Heart right ventricle (tissue), 16 donors: ENCODE results near the gene CAMKMT. TPM values are rescaled to one million over a fixed set of nuclear protein-coding genes. Genes with fewer than 3 reads are reported as not detected.

Experiments
- ATAC-seq, 8 donors: fragments of 200-7000 bp; cut with Tn5 transposase; one replicate each; pipeline ENCODE4 v1.9.1; 2020; ENCODE audit warnings: mild to moderate bottlenecking in 8 of 8, moderate library complexity in 8 of 8, moderate number of reproducible peaks in 1 of 8
- DNase-seq, 2 donors: peaks; one replicate each; pipeline ENCODE4 v3.0.0-alpha.2; 2020
- H3K27ac ChIP-seq, 10 donors: fragments of 200-600 bp; sonication (generic) in 2 of 10; one replicate each; pipeline versions ENCODE4 v1.5.0 to v1.8.0; 2020 to 2022; ENCODE audit warnings: mild to moderate bottlenecking in 3 of 10
- H3K27me3 ChIP-seq, 7 donors: fragments of 200-600 bp; one replicate each; pipeline ENCODE4 v1.8.0; 2021 to 2022; ENCODE audit warnings: mild to moderate bottlenecking in 2 of 7
- H3K36me3 ChIP-seq, 9 donors: fragments of 200-600 bp; sonication (generic) in 1 of 9; one replicate each; pipeline versions ENCODE4 v1.5.0 to v1.8.0; 2020 to 2022; ENCODE audit warnings: mild to moderate bottlenecking in 2 of 9
- H3K4me1 ChIP-seq, 9 donors: fragments of 200-600 bp; sonication (generic) in 1 of 9; one replicate each; pipeline versions ENCODE4 v1.5.0 to v1.8.0; 2020 to 2022; ENCODE audit warnings: mild to moderate bottlenecking in 4 of 9
- H3K4me3 ChIP-seq, 10 donors: fragments of 200-600 bp; sonication (generic) in 2 of 10; one replicate each; pipeline versions ENCODE4 v1.5.0 to v1.8.0; 2020 to 2022; ENCODE audit warnings: mild to moderate bottlenecking in 7 of 10, moderate library complexity in 2 of 10
- H3K9me3 ChIP-seq, 11 donors: fragments of 200-600 bp in 10 of 11; sonication (generic) in 2 of 11; one replicate each; pipeline versions ENCODE4 v1.5.0 to v1.8.0; 2013 to 2022; ENCODE audit warnings: mild to moderate bottlenecking in 2 of 11, control low read depth in 1 of 11, moderate library complexity in 1 of 11
- CTCF ChIP-seq, 9 donors: fragments of 200-600 bp; sonication (generic) in 2 of 9; IDR thresholded peaks; one replicate each; pipeline versions ENCODE4 v1.5.0 to v1.8.0; 2021 to 2022; ENCODE audit warnings: antibody characterized with exemption in 9 of 9, mild to moderate bottlenecking in 5 of 9, moderate library complexity in 1 of 9
- WGBS, 2 donors: extraction: QIAGEN DNeasy Blood & Tissue Kit; methylation state at CpG; one replicate each; pipeline ENCODE4 v1.1.7; 2013; ENCODE audit warnings: inconsistent platforms in 1 of 2; 5-methylcytosine and 5-hydroxymethylcytosine counted together
- intact Hi-C, 10 donors: fragments of 100-400 bp; cut with DNase I; formaldehyde crosslinking; loops; one replicate each; pipeline versions ENCODE4 v1.11.1 to v1.14.2; 2022
- polyA plus RNA-seq, 2 donors: library from polyadenylated mRNA; stranded (reverse); fragments of 200-250 nt; gene quantifications; one replicate each; pipeline ENCODE4 v1.2.3, GENCODE V29; 2013
- total RNA-seq, 10 donors: library from RNA; stranded (reverse); fragmentation: NEBNext Ultra II Directional in 3 of 10; extraction: Animal tissue kit (Norgen Biotek cat#: 25700) in 3 of 10; gene quantifications; one replicate each; pipeline versions ENCODE4 v1.2.1 to v1.2.4, GENCODE V29; 2021 to 2023
- donor health status: Arrhythmogenic right ventricular cardiomyopathy.
- donor health status: ischemic (EF 13 %, LVEDD 7.1; RV severe dilation, severe dysfunction).
- donor health status: healthy with polysubstance abuse.
- donor health status: DM: no; HTN: yes; CAD: no.
- donor health status: DM: no; HTN: no; CAD: no.
- donor health status: ischemic (EF 25% LVEDD 6.9; RV normal size, moderate dysfunction).
- donor health status: ischemic (EF 25% LVEDD 5.7; RV mildly dilated, moderate dysfunction).
- donor health status: healthy.
- donor health status: DM: yes; HTN: yes; CAD: no.
- donor health status: Ischemic cardiomyopathy.
- donor health status: ischemic (EF 35%, LVEDD 5.7; RV mildly dilated, moderate dysfunction).
- donor health status: nonischemic (EF 11% LVEDD 7.7; RV severe dilation, severe dysfunction).
- donor health status: DM: yes; HTN: yes; CAD: no.
- donor health status: PGD.
- donor health status: ischemic (EF 29% LVEDD 5.4; RV normal size, mild dysfunction).
- donor health status: nonischemic (EF 23%, LVEDD 6.1; RV moderate dilation, normal function).

The CAMKMT gene
- total and polyA plus RNA-seq, 12 donors: 4.1 to 6.4 (median 4.8) TPM

- Histone ChIP-seq H3K36me3 (no peaks in the 10 kb centered on the region), H3K27me3 (no peaks in the 10 kb centered on the region), H3K4me1 (peaks cover 0 to 5% (median 0%) of the 10 kb centered on the region in 9 donors), H3K9me3 (no peaks in the 10 kb centered on the region), H3K4me3 (no peak overlapping the region), H3K27ac (no peak overlapping the region)
- TF ChIP-seq CTCF (IDR thresholded peaks at IDR 0.05): peak; percentile 84 to 100 (median 98)
- intact Hi-C loops: loop anchor here in 8 of 10 donors (1.0 to 10.0 kb wide), 8 partner anchors 85 to 476 kb away; no protein-coding TSS in a partner anchor
- 21 to 24% methylated on average over 5 of the region's 5 CpGs for WGBS, 2 donors
- peak; percentile 80 to 92 (median 88) for ATAC-seq
- DNase-seq: peak in 1 of 2 donors; percentile 51
These were observed 117.6 kb downstream of the CAMKMT start for GRCh38 chr2:44479127-44479887.

- ATAC-seq (no peak), DNase-seq (no peak)
- Histone ChIP-seq H3K4me3 (no peak overlapping the region), H3K27ac (no peak overlapping the region), H3K4me1 (peaks cover 0 to 5% (median 0%) of the 10 kb centered on the region in 9 donors), H3K27me3 (no peaks in the 10 kb centered on the region), H3K9me3 (no peaks in the 10 kb centered on the region), H3K36me3 (no peaks in the 10 kb centered on the region)
- intact Hi-C loops: loop anchor here in 8 of 10 donors (2.0 to 10.0 kb wide), 7 partner anchors 225 to 482 kb away; no protein-coding TSS in a partner anchor
- WGBS, 2 donors: 93 to 96% methylated on average over 2 of the region's 2 CpGs
- TF ChIP-seq CTCF (IDR thresholded peaks at IDR 0.05): no peak
These were observed 118.3 kb downstream of the CAMKMT start for GRCh38 chr2:44480068-44480467.

GRCh38 chr2:44487052-44487451 lies 125.3 kb downstream of the CAMKMT start:
- ATAC-seq (no peak), DNase-seq (no peak)
- 96 to 98% methylated on average over 1 of the region's 1 CpG for WGBS, 2 donors
- Histone ChIP-seq H3K4me1 (no peaks in the 10 kb centered on the region), H3K36me3 (no peaks in the 10 kb centered on the region), H3K27ac (no peak overlapping the region), H3K4me3 (no peak overlapping the region), H3K9me3 (no peaks in the 10 kb centered on the region), H3K27me3 (no peaks in the 10 kb centered on the region)
- intact Hi-C loops: loop anchor here in 3 of 10 donors (10.0 kb wide), 3 partner anchors 218 to 442 kb away; no protein-coding TSS in a partner anchor
- no peak for TF ChIP-seq CTCF (IDR thresholded peaks at IDR 0.05)

- no peaks in the 10 kb centered on the region for H3K4me1 ChIP-seq
- no peak for TF ChIP-seq CTCF (IDR thresholded peaks at IDR 0.05)
- no peak for DNase-seq
- no peaks in the 10 kb centered on the region for H3K36me3 ChIP-seq
- H3K4me3 ChIP-seq: no peak overlapping the region
- intact Hi-C loops: no loop called here
- no peak overlapping the region for H3K27ac ChIP-seq
- H3K9me3 ChIP-seq: no peaks in the 10 kb centered on the region
- ATAC-seq: no peak
- 99% methylated on average over 3 of the region's 3 CpGs for WGBS, 2 donors
- no peaks in the 10 kb centered on the region for H3K27me3 ChIP-seq
These were observed 129.0 kb downstream of the CAMKMT start for GRCh38 chr2:44490726-44491125.
